SK-N-SH treated with all-trans-retinoic acid at 6 μM for 48 hours (cell line): ENCODE measurements around the gene GRK6.

Experiments used
- ATAC-seq: fragments of 200-7000 bp; cut with Tn5 transposase; 3 replicates; pipeline ENCODE4 v1.9.1; 2020; ENCODE audit warnings: mild to moderate bottlenecking, moderate library complexity
- BACH2 ChIP-seq: fragments of 250-450 bp; sonication (Bioruptor Pico); IDR thresholded peaks from 2 replicates; pipeline ENCODE4 v1.9.0; 2021; ENCODE audit warnings: mild to moderate bottlenecking, borderline replicate concordance
- CREB5 ChIP-seq: fragments of 250-450 bp; sonication (Bioruptor Pico); IDR thresholded peaks from 2 replicates; pipeline ENCODE4 v1.5.1; 2020; ENCODE audit warnings: low read depth, mild to moderate bottlenecking, moderate library complexity
- CSRNP3 ChIP-seq: fragments of 250-450 bp; sonication (Bioruptor Pico); IDR thresholded peaks from 2 replicates; pipeline ENCODE4 v1.5.1; 2021; ENCODE audit warnings: mild to moderate bottlenecking, moderate library complexity
- OSR1 ChIP-seq: fragments of 250-450 bp; sonication (Bioruptor Pico); IDR thresholded peaks from 2 replicates; pipeline ENCODE4 v1.8.0; 2022; ENCODE audit warnings: moderate library complexity, mild to moderate bottlenecking, inconsistent platforms
- PATZ1 ChIP-seq: fragments of 250-450 bp; sonication (Bioruptor Pico); IDR thresholded peaks from 2 replicates; pipeline ENCODE4 v1.8.0; 2020; ENCODE audit warnings: mild to moderate bottlenecking, moderate library complexity, borderline replicate concordance
- POU6F1 ChIP-seq: fragments of 250-450 bp; sonication (Bioruptor Pico); IDR thresholded peaks from 2 replicates; pipeline ENCODE4 v1.8.0; 2021; ENCODE audit warnings: low read depth, mild to moderate bottlenecking, moderate library complexity, borderline replicate concordance
- PPARA ChIP-seq: fragments of 250-450 bp; sonication (Bioruptor Pico); IDR thresholded peaks from 2 replicates; pipeline ENCODE4 v1.5.0; 2020; ENCODE audit warnings: mild to moderate bottlenecking, borderline replicate concordance
- RARB ChIP-seq: fragments of 250-450 bp; sonication (Bioruptor Pico); IDR thresholded peaks from 2 replicates; pipeline ENCODE4 v1.8.0; 2021; ENCODE audit warnings: mild to moderate bottlenecking, moderate library complexity
- TCF4 ChIP-seq: fragments of 250-450 bp; sonication (Bioruptor Pico); IDR thresholded peaks from 2 replicates; pipeline ENCODE4 v1.8.0; 2021; ENCODE audit warnings: mild to moderate bottlenecking, moderate library complexity, borderline replicate concordance
- TSHZ2 ChIP-seq: fragments of 250-450 bp; sonication (Bioruptor Pico); IDR thresholded peaks from 2 replicates; pipeline ENCODE4 v1.5.0; 2020; ENCODE audit warnings: mild to moderate bottlenecking, moderate library complexity
- ZC3H10 ChIP-seq: fragments of 250-450 bp; sonication (Bioruptor Pico); IDR thresholded peaks from 2 replicates; pipeline ENCODE4 v1.5.1; 2021; ENCODE audit warnings: mild to moderate bottlenecking, moderate library complexity
- ZNF70 ChIP-seq: fragments of 450-650 bp; formaldehyde crosslinking; IDR thresholded peaks from 2 replicates; pipeline ENCODE4 v1.5.0; 2020; ENCODE audit warnings: mild to moderate bottlenecking, moderate library complexity

GRK6 gene

GRCh38 chr5:177491983-177492746 is 65.7 kb downstream of the GRK6 start:
- no peak for TF ChIP-seq ZNF70
- no peak for TF ChIP-seq TCF4 (CRISPR knock-in tag)
- no peak for TF ChIP-seq PATZ1 (CRISPR knock-in tag)
- TF ChIP-seq ZC3H10, result no peak
- no peak for TF ChIP-seq PPARA (CRISPR knock-in tag)
- no peak for TF ChIP-seq OSR1 (CRISPR knock-in tag)
- TF ChIP-seq RARB (CRISPR knock-in tag), result no peak
- TF ChIP-seq TSHZ2, result no peak
- TF ChIP-seq CSRNP3 (CRISPR knock-in tag), result no peak
- TF ChIP-seq POU6F1 (CRISPR knock-in tag), result no peak
- no peak for TF ChIP-seq CREB5
- no peak for TF ChIP-seq BACH2
- no peak for ATAC-seq
